SK-N-SH (cell line): ENCODE data around the gene DYNC2LI1. TPM values are rescaled to one million over a fixed set of nuclear protein-coding genes. Genes with fewer than 3 reads are reported as not detected.

Source experiments
- CTCF ChIA-PET: fragments of 300-600, 350-600 bp; formaldehyde crosslinking; extraction: SDS; loops from one replicate; lab custom pipeline; 2021; lab: Yijun Ruan, JAX
- POLR2A ChIA-PET: fragments of 350-600 bp; sonication (Branson Sonifier 250); formaldehyde crosslinking; extraction: SDS; loops from one replicate; lab custom pipeline; 2020; ENCODE audit warnings: antibody characterized with exemption, inconsistent platforms; lab: Yijun Ruan, JAX
- DNase-seq: peaks from one replicate; pipeline ENCODE4 v3.0.0; 2012
- H2AFZ ChIP-seq: fragments of 200-600 bp; sonication (generic); 2 replicates; pipeline ENCODE4 v1.8.1; 2016; ENCODE audit warnings: antibody characterized with exemption, mild to moderate bottlenecking, low read depth
- H3F3A ChIP-seq: fragments of 200-600 bp; sonication (generic); replicated peaks from 2 replicates; pipeline ENCODE3; 2016; ENCODE audit warnings: antibody characterized with exemption, mild to moderate bottlenecking; ENCODE audit not compliant: insufficient read depth
- H3K27ac ChIP-seq, 2 experiments: fragments of 200-500 bp in 1 of 2; fragments of 200-600 bp in 1 of 2; sonication (Bioruptor generic) in 1 of 2; sonication (generic), shearing (Covaris generic) in 1 of 2; 2 replicates each; pipeline versions ENCODE4 v1.5.1 to v1.6.1; 2014 to 2016; ENCODE audit warnings: low read depth in 2 of 2, inconsistent platforms in 1 of 2, low read length in 1 of 2, mild to moderate bottlenecking in 1 of 2, mixed read lengths in 1 of 2
- H3K27me3 ChIP-seq: fragments of 200-600 bp; sonication (generic), shearing (Covaris generic); 2 replicates; pipeline ENCODE4 v1.6.1; 2016; ENCODE audit warnings: mixed run types; ENCODE audit not compliant: insufficient read depth
- H3K36me3 ChIP-seq, 2 experiments: fragments of 200-500 bp in 1 of 2; fragments of 200-600 bp in 1 of 2; sonication (Bioruptor generic) in 1 of 2; sonication (generic) in 1 of 2; replicated peaks in 1 of 2; 2 replicates each; pipeline versions ENCODE3 to v1.5.1; 2014 to 2016; ENCODE audit warnings: low read length in 1 of 2, mild to moderate bottlenecking in 1 of 2; ENCODE audit not compliant: insufficient read depth in 2 of 2, control insufficient read depth in 1 of 2
- H3K4me1 ChIP-seq, 2 experiments: fragments of 200-500 bp in 1 of 2; fragments of 200-600 bp in 1 of 2; sonication (Bioruptor generic) in 1 of 2; sonication (generic), shearing (Covaris generic) in 1 of 2; 2 replicates each; pipeline versions ENCODE4 v1.5.1 to v1.6.1; 2014 to 2016; ENCODE audit warnings: low read depth in 1 of 2, low read length in 1 of 2, mixed run types in 1 of 2; ENCODE audit not compliant: insufficient read depth in 2 of 2, control insufficient read depth in 1 of 2
- H3K4me2 ChIP-seq: fragments of 200-600 bp; sonication (generic), shearing (Covaris generic); 2 replicates; pipeline ENCODE4 v1.6.1; 2017; ENCODE audit warnings: mixed run types
- H3K4me3 ChIP-seq, 2 experiments: fragments of 200-500 bp in 1 of 2; fragments of 200-600 bp in 1 of 2; sonication (Bioruptor generic) in 1 of 2; sonication (generic), shearing (Covaris generic) in 1 of 2; 2 replicates each; pipeline versions ENCODE4 v1.5.1 to v1.8.1; 2014 to 2016; ENCODE audit warnings: low read depth in 2 of 2, inconsistent platforms in 1 of 2, low read length in 1 of 2, mild to moderate bottlenecking in 1 of 2, mixed read lengths in 1 of 2, moderate library complexity in 1 of 2
- H3K79me2 ChIP-seq: fragments of 200-600 bp; sonication (generic); 2 replicates; pipeline ENCODE4 v1.8.1; 2017; ENCODE audit warnings: mild to moderate bottlenecking; ENCODE audit not compliant: insufficient read depth
- H3K9ac ChIP-seq: fragments of 200-600 bp; sonication (generic); 2 replicates; pipeline ENCODE4 v1.6.1; 2017; ENCODE audit warnings: mixed run types
- H3K9me2 ChIP-seq: fragments of 200-600 bp; sonication (generic); 2 replicates; pipeline ENCODE4 v1.6.1; 2017; ENCODE audit warnings: mixed run types
- H3K9me3 ChIP-seq: fragments of 200-600 bp; sonication (generic); 2 replicates; pipeline ENCODE4 v1.6.1; 2017; ENCODE audit warnings: mixed run types, mild to moderate bottlenecking, moderate library complexity
- H4K20me1 ChIP-seq: fragments of 200-600 bp; sonication (generic); 2 replicates; pipeline ENCODE4 v1.6.1; 2017; ENCODE audit warnings: mild to moderate bottlenecking, mixed run types; ENCODE audit not compliant: insufficient read depth
- CHD2 ChIP-seq: fragments of 150-350 bp; IDR thresholded peaks from 2 replicates; pipeline ENCODE4 v1.6.1; 2018; ENCODE audit warnings: low read length; ENCODE audit not compliant: partially characterized antibody
- ELF1 ChIP-seq: IDR thresholded peaks from 2 replicates; pipeline ENCODE4 v1.4.0; 2012
- EP300 ChIP-seq, 2 experiments: IDR thresholded peaks; 2 replicates each; pipeline versions ENCODE4 v1.4.0 to v1.6.1; 2012; ENCODE audit warnings: borderline replicate concordance in 1 of 2, low read depth in 1 of 2, low read length in 1 of 2
- EZH2phosphoT487 ChIP-seq: fragments of 200-600 bp; sonication (generic); IDR thresholded peaks from 2 replicates; pipeline ENCODE4 v1.6.1; 2017; ENCODE audit warnings: low read depth, mixed run types, mild to moderate bottlenecking, antibody characterized with exemption, moderate library complexity, borderline replicate concordance
- MEF2A ChIP-seq: IDR thresholded peaks from 2 replicates; pipeline ENCODE4 v1.4.0; 2012; ENCODE audit warnings: low read depth, borderline replicate concordance
- MXI1 ChIP-seq: IDR thresholded peaks from 2 replicates; pipeline ENCODE4 v1.6.1; 2012; ENCODE audit warnings: mild to moderate bottlenecking, low read depth, low read length, improper control_type of control experiment
- RAD21 ChIP-seq: IDR thresholded peaks from 2 replicates; pipeline ENCODE4 v1.6.1; 2012; ENCODE audit warnings: mild to moderate bottlenecking, low read length
- RFX5 ChIP-seq: IDR thresholded peaks from 2 replicates; pipeline ENCODE4 v1.6.1; 2012; ENCODE audit warnings: mild to moderate bottlenecking, improper control_type of control experiment, low read length
- TCF12 ChIP-seq: IDR thresholded peaks from 2 replicates; pipeline ENCODE4 v1.4.0; 2012
- TEAD4 ChIP-seq: IDR thresholded peaks from 2 replicates; pipeline ENCODE4 v1.4.0; 2012; ENCODE audit warnings: mild to moderate bottlenecking, borderline replicate concordance; ENCODE audit not compliant: insufficient read depth
- USF2 ChIP-seq: fragments of 150-350 bp; IDR thresholded peaks from 2 replicates; pipeline ENCODE4 v1.6.1; 2017; ENCODE audit warnings: antibody characterized with exemption, low read length, low read depth, borderline replicate concordance
- ZBTB33 ChIP-seq: IDR thresholded peaks from 2 replicates; pipeline ENCODE4 v1.4.0; 2012; ENCODE audit warnings: low read depth, borderline replicate concordance
- WGBS: methylation state at CpG from one replicate; pipeline ENCODE4 v1.1.6; 2017; ENCODE audit warnings: low lambda C conversion rate; 5-methylcytosine and 5-hydroxymethylcytosine counted together
- polyA plus RNA-seq, 3 experiments: library from polyadenylated mRNA; depleted of rRNA; stranded (reverse); fragments of >200 nt; gene quantifications; 2 replicates each; pipeline ENCODE4 v1.2.3, GENCODE V29; 2012

Gene DYNC2LI1
- polyA plus RNA-seq, 1 of the 3 experiments (the other 2 are of a cell fraction): 20.4 TPM

- Histone ChIP-seq H3K79me2 (no peaks in the 10 kb centered on the region), H2AFZ (no peak overlapping the region), H3K4me1 (no peaks in the 10 kb centered on the region), H3K9me2 (no peaks in the 10 kb centered on the region), H3K27me3 (peaks cover 11% of the 10 kb centered on the region; the same call in 1 of the 2 replicates), H3K27ac (no peak overlapping the region), H4K20me1 (no peaks in the 10 kb centered on the region), H3K4me3 (no peak overlapping the region), H3K4me2 (no peak overlapping the region), H3K9me3 (no peaks in the 10 kb centered on the region), H3F3A (no peaks in the 10 kb centered on the region), H3K9ac (no peak overlapping the region), H3K36me3 (no peaks in the 10 kb centered on the region)
- ChIA-PET CTCF (no interaction called here), POLR2A (no interaction called here)
- TF ChIP-seq EZH2phosphoT487: no peak
- no peak for TF ChIP-seq TEAD4
- peak; percentile 4 for DNase-seq
- WGBS: 43% methylated on average over 1 of the region's 1 CpG
These were observed 74.4 kb downstream of the DYNC2LI1 start for GRCh38 chr2:43848214-43848613.

- CTCF ChIA-PET: interaction anchor here (1.5 to 1.7 kb wide), 2 partner anchors 27 to 59 kb away, joined by 3 to 7 read pairs; no protein-coding TSS in a partner anchor
- H3K27me3 ChIP-seq: peaks cover 19% of the 10 kb centered on the region; the same call in 1 of the 2 replicates
- POLR2A ChIA-PET: no interaction called here
- no peaks in the 10 kb centered on the region for H3K4me1 ChIP-seq
- TF ChIP-seq CHD2 (no peak), ELF1 (no peak), ZBTB33 (no peak), MEF2A (no peak), USF2 (no peak), TCF12 (no peak), RFX5 (no peak), EP300 (IDR thresholded peaks at IDR 0.05; ENCODE audit: borderline replicate concordance in 1 of 2, low read depth in 1 of 2, low read length in 1 of 2) (no peak), MXI1 (no peak), RAD21 (no peak), EZH2phosphoT487 (no peak)
- no peaks in the 10 kb centered on the region for H3K79me2 ChIP-seq
- WGBS: 66% methylated on average over 15 of the region's 20 CpGs
- no peak overlapping the region for H2AFZ ChIP-seq
- no peak overlapping the region for H3K27ac ChIP-seq
- peak; percentile 12 for DNase-seq
- H3K36me3 ChIP-seq: no peaks in the 10 kb centered on the region
- H3K9me2 ChIP-seq: no peaks in the 10 kb centered on the region
- no peaks in the 10 kb centered on the region for H3K9me3 ChIP-seq
- no peak overlapping the region for H3K4me2 ChIP-seq
- H4K20me1 ChIP-seq: no peaks in the 10 kb centered on the region
- no peak overlapping the region for H3K4me3 ChIP-seq
- H3F3A ChIP-seq: no peaks in the 10 kb centered on the region
- no peak overlapping the region for H3K9ac ChIP-seq
These were observed 77.5 kb downstream of the DYNC2LI1 start for GRCh38 chr2:43851011-43851980.
